GF-D8 (cell line): Measurements from ENCODE around the gene SEC24B.

ENCODE experiments used
- DNase-seq: peaks from one replicate; lab custom pipeline; 2025; lab: John Stamatoyannopoulos, UW

Gene SEC24B

GRCh38 chr4:109433205-109434006, at the start of gene SEC24B:
Gene SEC24B, plus strand, starts transcription at chr4:109433815. Its CDS starts 55 bp downstream, at chr4:109433870.
- peak; percentile 57 for DNase-seq

- no peak for DNase-seq
Observed at GRCh38 chr4:109383823-109384222, 49.8 kb upstream of the SEC24B start.

- DNase-seq: no peak
Observed at GRCh38 chr4:109385260-109385659, 48.4 kb upstream of the SEC24B start.

GRCh38 chr4:109389369-109390114, 44.1 kb upstream of the SEC24B start:
- no peak for DNase-seq

- DNase-seq: no peak
Observed at GRCh38 chr4:109390115-109390768, 43.4 kb upstream of the SEC24B start.

- no peak for DNase-seq
Observed at GRCh38 chr4:109395694-109396093, 37.9 kb upstream of the SEC24B start.

- no peak for DNase-seq
Observed at GRCh38 chr4:109398928-109399327, 34.7 kb upstream of the SEC24B start.

GRCh38 chr4:109406337-109406931, 27.2 kb upstream of the SEC24B start:
- no peak for DNase-seq

- no peak for DNase-seq
Observed at GRCh38 chr4:109407027-109407737, 26.4 kb upstream of the SEC24B start.

- DNase-seq: no peak
Observed at GRCh38 chr4:109408711-109409110, 24.9 kb upstream of the SEC24B start.

- DNase-seq: no peak
Observed at GRCh38 chr4:109410226-109410625, 23.4 kb upstream of the SEC24B start.

GRCh38 chr4:109410776-109411175, 22.8 kb upstream of the SEC24B start:
- DNase-seq: no peak

GRCh38 chr4:109411964-109412363, 21.7 kb upstream of the SEC24B start:
- no peak for DNase-seq

- no peak for DNase-seq
Observed at GRCh38 chr4:109412776-109413175, 20.8 kb upstream of the SEC24B start.

- DNase-seq: no peak
Observed at GRCh38 chr4:109414938-109415337, 18.7 kb upstream of the SEC24B start.

- DNase-seq: no peak
Observed at GRCh38 chr4:109418588-109418987, 15.0 kb upstream of the SEC24B start.

- DNase-seq: no peak
Observed at GRCh38 chr4:109419679-109420078, 13.9 kb upstream of the SEC24B start.

GRCh38 chr4:109424093-109424841, 9.3 kb upstream of the SEC24B start:
- DNase-seq: no peak

- no peak for DNase-seq
Observed at GRCh38 chr4:109425405-109425804, 8.2 kb upstream of the SEC24B start.

GRCh38 chr4:109429545-109429944, 4.1 kb upstream of the SEC24B start:
- no peak for DNase-seq

- no peak for DNase-seq
Observed at GRCh38 chr4:109432203-109432602, 1.4 kb upstream of the SEC24B start.
